ENCODE measurements around the gene NEK6.

- no peak; the same call in 1 of the 2 replicates for TF ChIP-seq POLR2AphosphoS5 (IDR thresholded peaks at IDR 0.05; ENCODE audit: low read depth)
- no peak for TF ChIP-seq CTCF (IDR thresholded peaks at IDR 0.05; ENCODE audit: insufficient read depth, low read length)
Observed at GRCh38 chr9:124347206-124347967, 89.6 kb downstream of the NEK6 start.
